ENCODE measurements around the gene RBBP8. TPM values are rescaled to one million over a fixed set of nuclear protein-coding genes. Genes with fewer than 3 reads are reported as not detected.

The RBBP8 gene
- total RNA-seq, 1 experiment from 2014 or later, result 65.2 TPM

GRCh38 chr18:23067236-23067635 is 134.1 kb downstream of the RBBP8 start:
- TF ChIP-seq, protein P1, sequence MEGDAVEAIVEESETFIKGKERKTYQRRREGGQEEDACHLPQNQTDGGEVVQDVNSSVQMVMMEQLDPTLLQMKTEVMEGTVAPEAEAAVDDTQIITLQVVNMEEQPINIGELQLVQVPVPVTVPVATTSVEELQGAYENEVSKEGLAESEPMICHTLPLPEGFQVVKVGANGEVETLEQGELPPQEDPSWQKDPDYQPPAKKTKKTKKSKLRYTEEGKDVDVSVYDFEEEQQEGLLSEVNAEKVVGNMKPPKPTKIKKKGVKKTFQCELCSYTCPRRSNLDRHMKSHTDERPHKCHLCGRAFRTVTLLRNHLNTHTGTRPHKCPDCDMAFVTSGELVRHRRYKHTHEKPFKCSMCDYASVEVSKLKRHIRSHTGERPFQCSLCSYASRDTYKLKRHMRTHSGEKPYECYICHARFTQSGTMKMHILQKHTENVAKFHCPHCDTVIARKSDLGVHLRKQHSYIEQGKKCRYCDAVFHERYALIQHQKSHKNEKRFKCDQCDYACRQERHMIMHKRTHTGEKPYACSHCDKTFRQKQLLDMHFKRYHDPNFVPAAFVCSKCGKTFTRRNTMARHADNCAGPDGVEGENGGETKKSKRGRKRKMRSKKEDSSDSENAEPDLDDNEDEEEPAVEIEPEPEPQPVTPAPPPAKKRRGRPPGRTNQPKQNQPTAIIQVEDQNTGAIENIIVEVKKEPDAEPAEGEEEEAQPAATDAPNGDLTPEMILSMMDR (conservative IDR thresholded peaks at IDR 0.05), result no peak
- WGBS (ENCODE audit: extremely low coverage, insufficient read length, low lambda C conversion rate), result no CpG with 5 or more reads among the region's 4 CpGs

More at GRCh38 chr18:23067236-23067635, 134.1 kb downstream of the RBBP8 start:
- Mint-ChIP-seq H3K4me1 (peaks cover 7 to 15% of the 10 kb centered on the region in 2 experiments), H3K4me3 (no peak overlapping the region), H3K36me3 (ENCODE audit: insufficient read depth in 1 of 3, low read depth in 3 of 3) (peaks cover 3 to 8% (median 5%) of the 10 kb centered on the region in 3 experiments; a peak in 6 of 7 replicates), H3K27me3 (ENCODE audit: low read depth) (no peaks in the 10 kb centered on the region; the same call in 1 of the 2 replicates), H3K9me3 (peaks cover 7 to 10% of the 10 kb centered on the region in 2 experiments), H3K27ac (no peak overlapping the region)
- H4K20me1 ChIP-seq (ENCODE audit: control insufficient read depth, insufficient read depth, insufficient read length), result no peaks in the 10 kb centered on the region
- H2BK12ac ChIP-seq (ENCODE audit: insufficient read length, low read depth, low read length), result no peak overlapping the region
- H3K56ac ChIP-seq (ENCODE audit: insufficient read length, low read depth, low read length), result no peak overlapping the region
- no peak overlapping the region for H4K8ac ChIP-seq (replicated peaks; ENCODE audit: insufficient read length, low read depth, low read length)
- H2AK5ac ChIP-seq (ENCODE audit: insufficient read length, low read length), result no peak overlapping the region
- H3K27ac ChIP-seq (ENCODE audit: insufficient read length, low read depth, low read length), result no peak overlapping the region
- no peak overlapping the region for H3K23ac ChIP-seq (ENCODE audit: insufficient read length, low read depth, low read length)
- no peak overlapping the region for H4K91ac ChIP-seq (ENCODE audit: insufficient read length, low read depth, low read length)
- H3K79me2 ChIP-seq (ENCODE audit: insufficient read depth, low read length), result no peaks in the 10 kb centered on the region
- no peaks in the 10 kb centered on the region for H3K23me2 ChIP-seq (ENCODE audit: insufficient read length, low read depth, low read length, poor library complexity, severe bottlenecking)
- no peak overlapping the region for H4K5ac ChIP-seq (ENCODE audit: insufficient read length, low read depth, low read length)
- no peak overlapping the region for H3K18ac ChIP-seq (ENCODE audit: insufficient read length, low read depth, low read length)
- H3K14ac ChIP-seq (ENCODE audit: insufficient read depth, low read length), result no peak overlapping the region
- no peak overlapping the region for H3K4me2 ChIP-seq (ENCODE audit: insufficient read depth, insufficient read length, low read length)
- H2BK120ac ChIP-seq (ENCODE audit: low read depth, low read length, poor library complexity, severe bottlenecking), result no peak overlapping the region
- H3K79me1 ChIP-seq (ENCODE audit: insufficient read depth, low read depth, low read length, poor library complexity, severe bottlenecking), result no peaks in the 10 kb centered on the region
- H2BK15ac ChIP-seq (ENCODE audit: low read depth, low read length), result no peak overlapping the region
- no peak overlapping the region for H2BK5ac ChIP-seq (ENCODE audit: insufficient read length, low read length)
- no peak for DNase-seq
- no peak overlapping the region for H3K4ac ChIP-seq (ENCODE audit: low read depth, low read length)
- H3K9ac ChIP-seq (ENCODE audit: extremely low read depth, insufficient read length, low read length), result no peak overlapping the region
- H3K4me1 ChIP-seq (ENCODE audit: insufficient read depth, low read length), result no peaks in the 10 kb centered on the region; the same call in 1 of the 2 replicates
- no peak overlapping the region for H3T11ph ChIP-seq (ENCODE audit: low read length)
- H3K27me3 ChIP-seq (ENCODE audit: insufficient read depth, low read length), result no peaks in the 10 kb centered on the region
- no peaks in the 10 kb centered on the region for H3K9me3 ChIP-seq (ENCODE audit: control insufficient read depth, low read depth, low read length)
- no peak overlapping the region for H2AFZ ChIP-seq (ENCODE audit: low read length)
- no peak overlapping the region for H2BK20ac ChIP-seq (ENCODE audit: low read depth, low read length, poor library complexity, severe bottlenecking)

All from H9 (cell line).